ENCODE data around the gene SLC38A11.

The SLC38A11 gene

DNA sequence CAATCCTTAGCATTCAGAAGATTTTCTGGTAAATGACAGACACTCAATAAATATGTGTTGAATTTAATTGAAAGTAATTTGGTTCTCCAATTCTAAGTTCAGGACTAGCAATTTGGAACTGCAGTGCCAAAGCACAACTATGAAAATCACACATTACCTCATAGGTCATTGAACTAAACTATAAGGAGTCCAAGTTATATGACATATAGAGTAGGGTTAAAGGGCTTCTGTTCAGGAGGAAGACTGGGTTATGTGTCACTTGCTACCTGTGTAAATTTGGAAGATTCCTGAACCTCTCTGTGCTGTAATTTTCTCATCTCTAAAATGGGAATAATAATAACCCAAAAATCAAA is 85.9 kb downstream of the SLC38A11 start:
- TF ChIP-seq ZFP30 (CRISPR knock-in tag; IDR thresholded peaks at IDR 0.05) (no peak), ZNF565 (CRISPR knock-in tag; conservative IDR thresholded peaks at IDR 0.05; ENCODE audit: low read depth) (no peak), ZFP3 (CRISPR knock-in tag; IDR thresholded peaks at IDR 0.05) (no peak), TCF4 (CRISPR knock-in tag; IDR thresholded peaks at IDR 0.05; ENCODE audit: borderline replicate concordance) (no peak), OSR1 (CRISPR knock-in tag; IDR thresholded peaks at IDR 0.05) (no peak), PPARA (CRISPR knock-in tag; IDR thresholded peaks at IDR 0.05; ENCODE audit: borderline replicate concordance) (no peak), ZNF8 (CRISPR knock-in tag; IDR thresholded peaks at IDR 0.05) (no peak), ARNTL (CRISPR knock-in tag; IDR thresholded peaks at IDR 0.05; ENCODE audit: borderline replicate concordance, low read depth) (no peak), ZC3H10 (CRISPR knock-in tag; IDR thresholded peaks at IDR 0.05) (no peak), RARB (CRISPR knock-in tag; IDR thresholded peaks at IDR 0.05) (no peak), ZNF70 (CRISPR knock-in tag; IDR thresholded peaks at IDR 0.05) (no peak), ESRRG (CRISPR knock-in tag; IDR thresholded peaks at IDR 0.05) (no peak), BACH2 (CRISPR knock-in tag; IDR thresholded peaks at IDR 0.05; ENCODE audit: borderline replicate concordance) (no peak), GLIS3 (CRISPR knock-in tag; IDR thresholded peaks at IDR 0.05) (no peak)
- TF ChIP-seq, protein P1, sequence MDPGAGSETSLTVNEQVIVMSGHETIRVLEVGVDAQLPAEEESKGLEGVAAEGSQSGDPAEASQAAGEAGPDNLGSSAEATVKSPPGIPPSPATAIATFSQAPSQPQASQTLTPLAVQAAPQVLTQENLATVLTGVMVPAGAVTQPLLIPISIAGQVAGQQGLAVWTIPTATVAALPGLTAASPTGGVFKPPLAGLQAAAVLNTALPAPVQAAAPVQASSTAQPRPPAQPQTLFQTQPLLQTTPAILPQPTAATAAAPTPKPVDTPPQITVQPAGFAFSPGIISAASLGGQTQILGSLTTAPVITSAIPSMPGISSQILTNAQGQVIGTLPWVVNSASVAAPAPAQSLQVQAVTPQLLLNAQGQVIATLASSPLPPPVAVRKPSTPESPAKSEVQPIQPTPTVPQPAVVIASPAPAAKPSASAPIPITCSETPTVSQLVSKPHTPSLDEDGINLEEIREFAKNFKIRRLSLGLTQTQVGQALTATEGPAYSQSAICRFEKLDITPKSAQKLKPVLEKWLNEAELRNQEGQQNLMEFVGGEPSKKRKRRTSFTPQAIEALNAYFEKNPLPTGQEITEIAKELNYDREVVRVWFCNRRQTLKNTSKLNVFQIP (CRISPR knock-in tag; IDR thresholded peaks at IDR 0.05; ENCODE audit: borderline replicate concordance, low read depth), result no peak
- TF ChIP-seq, protein P2, sequence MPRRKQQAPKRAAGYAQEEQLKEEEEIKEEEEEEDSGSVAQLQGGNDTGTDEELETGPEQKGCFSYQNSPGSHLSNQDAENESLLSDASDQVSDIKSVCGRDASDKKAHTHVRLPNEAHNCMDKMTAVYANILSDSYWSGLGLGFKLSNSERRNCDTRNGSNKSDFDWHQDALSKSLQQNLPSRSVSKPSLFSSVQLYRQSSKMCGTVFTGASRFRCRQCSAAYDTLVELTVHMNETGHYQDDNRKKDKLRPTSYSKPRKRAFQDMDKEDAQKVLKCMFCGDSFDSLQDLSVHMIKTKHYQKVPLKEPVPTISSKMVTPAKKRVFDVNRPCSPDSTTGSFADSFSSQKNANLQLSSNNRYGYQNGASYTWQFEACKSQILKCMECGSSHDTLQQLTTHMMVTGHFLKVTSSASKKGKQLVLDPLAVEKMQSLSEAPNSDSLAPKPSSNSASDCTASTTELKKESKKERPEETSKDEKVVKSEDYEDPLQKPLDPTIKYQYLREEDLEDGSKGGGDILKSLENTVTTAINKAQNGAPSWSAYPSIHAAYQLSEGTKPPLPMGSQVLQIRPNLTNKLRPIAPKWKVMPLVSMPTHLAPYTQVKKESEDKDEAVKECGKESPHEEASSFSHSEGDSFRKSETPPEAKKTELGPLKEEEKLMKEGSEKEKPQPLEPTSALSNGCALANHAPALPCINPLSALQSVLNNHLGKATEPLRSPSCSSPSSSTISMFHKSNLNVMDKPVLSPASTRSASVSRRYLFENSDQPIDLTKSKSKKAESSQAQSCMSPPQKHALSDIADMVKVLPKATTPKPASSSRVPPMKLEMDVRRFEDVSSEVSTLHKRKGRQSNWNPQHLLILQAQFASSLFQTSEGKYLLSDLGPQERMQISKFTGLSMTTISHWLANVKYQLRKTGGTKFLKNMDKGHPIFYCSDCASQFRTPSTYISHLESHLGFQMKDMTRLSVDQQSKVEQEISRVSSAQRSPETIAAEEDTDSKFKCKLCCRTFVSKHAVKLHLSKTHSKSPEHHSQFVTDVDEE (CRISPR knock-in tag; IDR thresholded peaks at IDR 0.05), result no peak
- TF ChIP-seq, protein P3, sequence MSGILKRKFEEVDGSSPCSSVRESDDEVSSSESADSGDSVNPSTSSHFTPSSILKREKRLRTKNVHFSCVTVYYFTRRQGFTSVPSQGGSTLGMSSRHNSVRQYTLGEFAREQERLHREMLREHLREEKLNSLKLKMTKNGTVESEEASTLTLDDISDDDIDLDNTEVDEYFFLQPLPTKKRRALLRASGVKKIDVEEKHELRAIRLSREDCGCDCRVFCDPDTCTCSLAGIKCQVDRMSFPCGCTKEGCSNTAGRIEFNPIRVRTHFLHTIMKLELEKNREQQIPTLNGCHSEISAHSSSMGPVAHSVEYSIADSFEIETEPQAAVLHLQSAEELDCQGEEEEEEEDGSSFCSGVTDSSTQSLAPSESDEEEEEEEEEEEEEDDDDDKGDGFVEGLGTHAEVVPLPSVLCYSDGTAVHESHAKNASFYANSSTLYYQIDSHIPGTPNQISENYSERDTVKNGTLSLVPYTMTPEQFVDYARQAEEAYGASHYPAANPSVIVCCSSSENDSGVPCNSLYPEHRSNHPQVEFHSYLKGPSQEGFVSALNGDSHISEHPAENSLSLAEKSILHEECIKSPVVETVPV (CRISPR knock-in tag; IDR thresholded peaks at IDR 0.05), result no peak
- no peak for ATAC-seq

DNA sequence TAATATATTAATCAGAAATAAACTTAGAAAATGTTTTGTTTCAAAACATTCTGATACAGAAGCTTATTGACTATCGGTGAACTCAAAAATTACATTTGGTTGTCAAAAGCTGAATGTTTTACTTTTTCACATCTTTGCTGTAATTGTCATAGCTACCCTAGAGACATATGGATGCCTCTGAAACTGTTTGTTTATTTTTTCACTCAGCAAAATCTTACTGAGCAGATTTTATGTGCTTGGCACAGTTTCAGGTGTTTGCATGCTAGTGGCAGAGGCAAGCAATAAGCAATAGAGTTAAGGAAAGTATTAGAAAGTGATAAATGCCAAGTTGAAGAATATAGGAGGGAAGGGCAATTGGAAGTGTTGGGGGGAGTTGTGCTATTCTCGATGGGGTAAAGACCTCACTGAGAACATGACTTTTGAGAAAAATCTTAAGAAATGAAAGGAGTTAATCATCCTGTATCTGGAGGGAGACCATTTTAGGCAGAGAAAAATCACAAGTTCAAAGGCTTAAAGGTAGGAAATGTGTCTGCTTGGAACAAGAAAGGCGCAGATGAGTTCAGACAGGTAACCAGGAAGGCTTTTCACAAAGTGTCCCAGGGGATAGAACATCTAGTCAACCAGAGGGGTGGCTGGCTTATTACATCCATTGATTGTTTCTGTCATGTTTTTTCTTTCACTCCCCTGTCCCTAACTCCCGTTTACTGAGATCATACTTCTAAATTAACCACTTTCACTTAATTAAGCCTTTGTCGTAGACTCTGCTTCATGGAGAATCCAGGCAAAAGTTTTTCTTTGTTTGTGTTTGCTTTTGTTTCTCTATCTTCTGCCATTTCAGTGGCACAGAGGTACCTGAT is 86.5 kb downstream of the SLC38A11 start:
- no peak for TF ChIP-seq ESRRG (CRISPR knock-in tag; IDR thresholded peaks at IDR 0.05)
- TF ChIP-seq, protein P2 (CRISPR knock-in tag; IDR thresholded peaks at IDR 0.05), result no peak
- TF ChIP-seq GLIS3 (CRISPR knock-in tag; IDR thresholded peaks at IDR 0.05), result no peak
- no peak for TF ChIP-seq TOX (CRISPR knock-in tag; IDR thresholded peaks at IDR 0.05; ENCODE audit: borderline replicate concordance)
- TF ChIP-seq, protein P4, sequence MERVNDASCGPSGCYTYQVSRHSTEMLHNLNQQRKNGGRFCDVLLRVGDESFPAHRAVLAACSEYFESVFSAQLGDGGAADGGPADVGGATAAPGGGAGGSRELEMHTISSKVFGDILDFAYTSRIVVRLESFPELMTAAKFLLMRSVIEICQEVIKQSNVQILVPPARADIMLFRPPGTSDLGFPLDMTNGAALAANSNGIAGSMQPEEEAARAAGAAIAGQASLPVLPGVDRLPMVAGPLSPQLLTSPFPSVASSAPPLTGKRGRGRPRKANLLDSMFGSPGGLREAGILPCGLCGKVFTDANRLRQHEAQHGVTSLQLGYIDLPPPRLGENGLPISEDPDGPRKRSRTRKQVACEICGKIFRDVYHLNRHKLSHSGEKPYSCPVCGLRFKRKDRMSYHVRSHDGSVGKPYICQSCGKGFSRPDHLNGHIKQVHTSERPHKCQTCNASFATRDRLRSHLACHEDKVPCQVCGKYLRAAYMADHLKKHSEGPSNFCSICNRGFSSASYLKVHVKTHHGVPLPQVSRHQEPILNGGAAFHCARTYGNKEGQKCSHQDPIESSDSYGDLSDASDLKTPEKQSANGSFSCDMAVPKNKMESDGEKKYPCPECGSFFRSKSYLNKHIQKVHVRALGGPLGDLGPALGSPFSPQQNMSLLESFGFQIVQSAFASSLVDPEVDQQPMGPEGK (CRISPR knock-in tag; IDR thresholded peaks at IDR 0.05; ENCODE audit: borderline replicate concordance), result no peak
- TF ChIP-seq ARNTL (CRISPR knock-in tag; IDR thresholded peaks at IDR 0.05; ENCODE audit: borderline replicate concordance, low read depth), result no peak
- no peak for TF ChIP-seq ZNF565 (CRISPR knock-in tag; conservative IDR thresholded peaks at IDR 0.05; ENCODE audit: low read depth)
- no peak for TF ChIP-seq SNAI2 (CRISPR knock-in tag; IDR thresholded peaks at IDR 0.05)
- TF ChIP-seq ZFP3 (CRISPR knock-in tag; IDR thresholded peaks at IDR 0.05), result no peak
- no peak for ATAC-seq

All from SK-N-SH treated with all-trans-retinoic acid at 6 μM for 48 hours (cell line).